GM08714 (cell line): Measurements from ENCODE around the gene OSBPL8.

ENCODE experiments used
- H3K4me3 ChIP-seq: fragments of 200-500 bp; sonication (Bioruptor generic); 2 replicates; pipeline ENCODE4 v1.5.1; 2014; ENCODE audit warnings: mild to moderate bottlenecking, low read length, inconsistent platforms
- ZNF274 ChIP-seq: IDR thresholded peaks from 2 replicates; pipeline ENCODE4 v1.6.1; 2012; ENCODE audit warnings: mild to moderate bottlenecking, low read depth, low read length

The OSBPL8 gene

GRCh38 chr12:76559400-76560085 lies at the start of gene OSBPL8:
OSBPL8 (minus strand) TSS chr12:76559771; CDS start chr12:76487551, 72,220 bp downstream.
- TF ChIP-seq ZNF274 = no peak
- peak within 1 kb of the TSS; percentile 96 for H3K4me3 ChIP-seq

- TF ChIP-seq ZNF274 = no peak
Measured at GRCh38 chr12:76608070-76608469, 48.5 kb upstream of the OSBPL8 start.

DNA sequence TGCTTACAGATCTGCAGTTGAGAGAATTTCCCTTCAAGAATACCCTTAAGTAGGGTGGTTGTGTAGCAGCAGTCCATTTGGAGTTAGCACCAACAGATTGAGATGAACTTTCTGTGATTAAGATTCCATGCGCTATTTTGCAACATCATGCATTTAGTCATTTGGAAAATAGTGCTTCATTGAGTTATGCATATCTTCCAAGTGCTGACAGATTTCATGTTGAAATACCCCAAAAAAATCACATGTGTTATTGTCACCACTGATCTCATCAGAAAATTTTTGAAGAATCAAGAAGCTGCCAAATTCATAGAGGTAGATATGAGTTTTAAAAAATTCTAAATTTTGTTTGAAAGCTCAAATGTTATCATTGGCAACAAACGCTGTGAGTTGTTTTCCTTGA lies 35.5 kb upstream of the OSBPL8 start:
- no peak overlapping the region for H3K4me3 ChIP-seq
- no peak for TF ChIP-seq ZNF274

More at GRCh38 chr12:76608070-76608469, 48.5 kb upstream of the OSBPL8 start:
- no peak overlapping the region for H3K4me3 ChIP-seq

GRCh38 chr12:76591476-76591875 lies 31.9 kb upstream of the OSBPL8 start:
- no peak for TF ChIP-seq ZNF274
- H3K4me3 ChIP-seq = no peak overlapping the region

DNA sequence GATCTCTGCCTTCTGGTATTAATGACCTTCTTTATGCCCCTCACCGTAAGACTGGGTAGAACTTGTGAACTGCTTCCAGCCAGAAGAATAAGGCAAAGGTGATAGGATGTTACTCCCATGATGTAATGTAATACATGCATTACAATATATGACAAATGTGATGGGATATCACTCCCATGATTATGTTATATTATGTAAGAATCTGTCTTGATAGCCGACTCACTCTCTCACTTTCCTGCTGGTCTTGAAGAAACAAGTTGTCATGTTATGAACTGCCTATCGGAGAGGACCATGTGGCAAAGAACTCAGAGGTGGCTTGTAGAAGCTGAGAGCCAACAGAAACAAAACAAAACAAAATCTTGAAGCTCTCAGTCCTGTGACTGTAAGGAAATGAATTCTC lies 30.6 kb upstream of the OSBPL8 start:
- no peak overlapping the region for H3K4me3 ChIP-seq
- no peak for TF ChIP-seq ZNF274

DNA sequence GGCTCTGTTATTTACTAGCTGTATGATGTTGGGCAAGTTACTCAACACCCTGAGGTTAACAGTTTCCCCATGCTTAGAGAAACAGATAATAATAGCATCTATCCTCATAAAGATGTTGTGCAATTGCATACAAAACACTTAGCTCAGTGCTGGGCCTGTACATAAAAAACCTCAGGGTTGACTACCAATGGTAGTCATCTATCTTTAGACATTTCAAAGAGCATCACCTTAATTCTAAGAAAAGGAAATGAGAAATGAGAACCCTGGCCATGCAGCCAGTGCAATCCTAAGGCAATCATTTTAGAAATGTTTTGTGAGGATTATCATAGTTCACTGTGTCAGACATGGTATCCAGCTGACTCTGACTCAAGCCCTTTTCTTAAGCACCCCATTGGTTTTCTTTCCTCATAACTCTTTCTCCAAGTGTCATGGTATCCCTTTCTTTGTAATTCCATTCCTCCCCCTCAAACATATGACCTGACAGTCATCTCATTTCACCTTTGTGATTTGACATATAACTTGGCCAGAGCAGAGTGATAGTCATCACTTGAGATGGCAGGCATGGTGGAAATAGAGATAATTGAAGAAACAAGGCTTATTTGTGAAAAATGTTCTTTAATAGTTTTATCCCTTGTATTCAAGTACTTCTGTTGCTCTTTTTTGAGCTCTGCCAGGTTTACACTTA lies 29.5 kb upstream of the OSBPL8 start:
- H3K4me3 ChIP-seq = no peak overlapping the region
- TF ChIP-seq ZNF274 = no peak

DNA sequence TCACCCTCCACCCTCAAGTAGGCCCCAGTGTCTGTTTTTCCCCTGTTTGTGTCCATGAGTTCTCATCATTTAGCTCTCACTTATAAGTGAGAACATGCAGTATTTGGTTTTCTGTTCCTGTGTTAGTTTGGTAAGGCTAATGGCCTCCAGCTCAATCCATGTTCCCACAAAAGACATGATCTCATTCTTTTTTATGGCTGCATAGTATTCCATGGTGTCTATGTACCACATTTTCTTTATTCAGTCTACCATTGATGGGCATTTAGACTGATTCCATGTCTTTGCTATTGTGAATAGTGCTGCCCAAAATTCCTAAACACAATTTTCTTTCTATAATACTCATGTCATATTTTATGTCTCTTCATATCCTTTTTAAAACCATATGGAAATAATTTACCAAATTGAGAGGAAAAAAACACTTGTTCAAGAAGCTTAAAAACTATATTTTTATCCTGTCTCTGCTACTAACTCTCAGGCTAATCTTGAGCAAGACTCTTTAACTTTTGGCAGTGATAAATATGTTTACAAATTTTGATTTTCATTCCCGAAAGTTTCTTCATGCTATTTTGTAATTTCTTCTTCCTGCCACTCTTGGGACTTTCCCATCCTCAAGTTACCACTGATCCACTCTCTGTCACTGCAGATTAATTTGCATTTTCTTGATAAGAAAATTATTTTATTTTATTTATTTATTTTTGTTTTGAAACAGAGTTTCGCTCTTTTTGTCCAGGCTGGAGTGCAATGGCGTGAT lies 28.0 kb upstream of the OSBPL8 start:
- no peak overlapping the region for H3K4me3 ChIP-seq
- TF ChIP-seq ZNF274 = no peak

DNA sequence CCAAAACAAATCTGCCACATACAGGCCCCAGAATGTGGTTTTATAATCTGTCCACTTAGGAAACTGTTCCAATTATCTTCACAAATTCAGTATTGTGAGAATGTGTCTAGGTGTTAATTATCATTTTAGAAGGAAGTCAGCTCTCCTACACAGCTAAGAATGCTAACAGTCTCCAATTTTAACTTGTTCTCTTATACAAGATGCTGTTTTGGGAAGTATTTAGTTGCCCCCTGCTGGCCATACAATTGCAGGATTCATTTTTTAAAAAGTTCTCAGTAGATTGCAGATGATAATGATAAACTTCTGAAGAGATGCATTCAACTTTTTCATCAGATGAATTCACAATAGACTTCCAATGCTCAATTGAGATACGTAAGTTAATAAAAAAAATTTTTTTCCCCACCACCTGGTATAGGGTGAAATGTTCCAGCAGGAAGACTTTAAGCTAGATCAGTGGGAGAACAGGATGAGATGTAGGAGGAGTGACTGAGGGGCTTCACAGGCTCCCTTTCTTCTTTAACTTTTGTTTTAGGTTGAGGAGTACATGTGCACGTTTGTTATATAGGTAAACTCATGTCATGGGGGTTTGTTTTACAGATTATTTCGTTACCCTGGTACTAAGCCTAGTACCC lies 27.3 kb upstream of the OSBPL8 start:
- TF ChIP-seq ZNF274 = no peak
- no peak overlapping the region for H3K4me3 ChIP-seq

GRCh38 chr12:76583301-76583700 lies 23.7 kb upstream of the OSBPL8 start:
- TF ChIP-seq ZNF274 = no peak
- H3K4me3 ChIP-seq = no peak overlapping the region

DNA sequence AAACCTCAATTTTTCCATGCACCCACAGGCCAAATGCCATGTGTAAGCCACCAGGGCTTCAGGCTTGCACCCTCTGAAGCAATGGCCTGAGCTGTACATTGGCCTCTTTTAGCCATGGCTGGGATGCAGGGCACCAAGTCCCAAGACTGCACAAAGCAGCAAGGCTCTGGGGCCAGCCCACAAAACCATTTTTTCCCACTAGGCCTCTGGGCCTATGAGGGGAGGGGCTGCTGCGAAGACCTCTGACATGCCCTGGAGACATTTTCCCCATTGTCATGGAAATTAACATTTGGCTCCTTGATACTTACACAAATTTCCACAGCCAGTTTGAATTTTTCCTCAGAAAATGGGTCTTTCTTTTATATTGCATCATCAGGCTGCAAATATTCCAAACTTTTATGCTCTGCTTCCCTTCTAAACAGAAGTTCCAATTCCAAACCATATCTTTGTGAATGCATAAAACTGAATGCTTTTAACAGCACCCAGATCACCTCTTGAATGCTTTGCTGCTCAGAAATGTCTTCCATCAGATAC lies 14.3 kb upstream of the OSBPL8 start:
- no peak for TF ChIP-seq ZNF274
- H3K4me3 ChIP-seq = no peak overlapping the region

GRCh38 chr12:76571256-76571655 lies 11.7 kb upstream of the OSBPL8 start:
- TF ChIP-seq ZNF274 = no peak
- no peak overlapping the region for H3K4me3 ChIP-seq

GRCh38 chr12:76569685-76570604 lies 10.4 kb upstream of the OSBPL8 start:
- TF ChIP-seq ZNF274 = no peak
- H3K4me3 ChIP-seq = no peak overlapping the region; the same call in 1 of the 2 replicates

- TF ChIP-seq ZNF274 = no peak
- H3K4me3 ChIP-seq = no peak overlapping the region
Measured at GRCh38 chr12:76568888-76569551, 9.4 kb upstream of the OSBPL8 start.

GRCh38 chr12:76568130-76568529 lies 8.6 kb upstream of the OSBPL8 start:
- no peak overlapping the region for H3K4me3 ChIP-seq
- no peak for TF ChIP-seq ZNF274
